ENCODE data around the gene LYRM7.

The LYRM7 gene

DNA sequence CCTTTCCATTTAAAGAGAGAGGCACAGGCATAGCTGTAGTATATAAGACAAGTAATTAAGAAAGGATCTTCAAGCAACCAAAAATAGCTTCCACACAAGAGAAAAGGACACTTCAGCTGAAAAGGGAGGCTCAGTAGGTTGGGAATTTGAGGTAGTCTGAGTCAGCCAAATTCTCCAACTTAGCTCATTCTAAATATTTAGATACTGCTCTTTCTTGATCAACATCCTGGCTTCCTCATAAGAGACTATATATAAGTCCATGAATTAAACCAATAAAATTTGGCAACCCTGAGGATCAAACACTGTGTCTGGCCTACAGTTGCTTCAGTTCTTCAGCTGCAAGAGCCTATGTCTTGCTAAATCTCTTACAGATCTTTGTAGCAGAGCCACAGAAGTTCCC lies 23.5 kb upstream of the LYRM7 start:
- H3K36me3 ChIP-seq, result no peaks in the 10 kb centered on the region
- no peak overlapping the region for H3K4me3 ChIP-seq (ENCODE audit: low read depth, low read length)
- DNase-seq, result no peak
- TF ChIP-seq, protein P1, sequence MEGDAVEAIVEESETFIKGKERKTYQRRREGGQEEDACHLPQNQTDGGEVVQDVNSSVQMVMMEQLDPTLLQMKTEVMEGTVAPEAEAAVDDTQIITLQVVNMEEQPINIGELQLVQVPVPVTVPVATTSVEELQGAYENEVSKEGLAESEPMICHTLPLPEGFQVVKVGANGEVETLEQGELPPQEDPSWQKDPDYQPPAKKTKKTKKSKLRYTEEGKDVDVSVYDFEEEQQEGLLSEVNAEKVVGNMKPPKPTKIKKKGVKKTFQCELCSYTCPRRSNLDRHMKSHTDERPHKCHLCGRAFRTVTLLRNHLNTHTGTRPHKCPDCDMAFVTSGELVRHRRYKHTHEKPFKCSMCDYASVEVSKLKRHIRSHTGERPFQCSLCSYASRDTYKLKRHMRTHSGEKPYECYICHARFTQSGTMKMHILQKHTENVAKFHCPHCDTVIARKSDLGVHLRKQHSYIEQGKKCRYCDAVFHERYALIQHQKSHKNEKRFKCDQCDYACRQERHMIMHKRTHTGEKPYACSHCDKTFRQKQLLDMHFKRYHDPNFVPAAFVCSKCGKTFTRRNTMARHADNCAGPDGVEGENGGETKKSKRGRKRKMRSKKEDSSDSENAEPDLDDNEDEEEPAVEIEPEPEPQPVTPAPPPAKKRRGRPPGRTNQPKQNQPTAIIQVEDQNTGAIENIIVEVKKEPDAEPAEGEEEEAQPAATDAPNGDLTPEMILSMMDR (IDR thresholded peaks at IDR 0.05; ENCODE audit: low read depth, low read length), result no peak
- no peaks in the 10 kb centered on the region for H3K27me3 ChIP-seq (ENCODE audit: insufficient read depth, low read depth, severe bottlenecking)
- H3K27ac ChIP-seq, result no peak overlapping the region
- no peaks in the 10 kb centered on the region for H3K9me3 ChIP-seq (ENCODE audit: severe bottlenecking)

DNA sequence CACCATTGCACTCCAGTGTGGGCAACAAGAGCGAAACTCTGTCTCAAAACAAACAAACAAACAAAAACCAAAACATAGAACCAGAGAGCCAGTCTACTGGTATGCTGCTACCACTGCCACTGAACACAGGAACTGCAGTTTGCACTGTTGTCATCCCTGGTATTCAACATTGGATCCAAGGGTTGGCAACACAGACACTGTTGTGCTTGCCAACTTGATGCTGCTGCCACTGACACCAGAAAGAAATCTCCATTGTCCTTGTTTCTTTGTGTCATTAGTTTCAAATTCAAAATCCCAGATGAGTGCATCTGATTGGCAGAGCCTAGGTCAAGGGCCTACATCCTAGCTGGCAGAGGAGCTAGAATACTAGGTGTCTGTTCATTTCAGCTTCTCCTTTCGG lies 21.9 kb upstream of the LYRM7 start:
- TF ChIP-seq, protein P1 (IDR thresholded peaks at IDR 0.05; ENCODE audit: low read depth, low read length), result no peak
- Histone ChIP-seq H3K27me3 (ENCODE audit: insufficient read depth, low read depth, severe bottlenecking) (no peaks in the 10 kb centered on the region), H3K27ac (no peak overlapping the region), H3K9me3 (ENCODE audit: severe bottlenecking) (no peaks in the 10 kb centered on the region), H3K4me3 (ENCODE audit: low read depth, low read length) (no peak overlapping the region), H3K36me3 (no peaks in the 10 kb centered on the region)
- no peak for DNase-seq

DNA sequence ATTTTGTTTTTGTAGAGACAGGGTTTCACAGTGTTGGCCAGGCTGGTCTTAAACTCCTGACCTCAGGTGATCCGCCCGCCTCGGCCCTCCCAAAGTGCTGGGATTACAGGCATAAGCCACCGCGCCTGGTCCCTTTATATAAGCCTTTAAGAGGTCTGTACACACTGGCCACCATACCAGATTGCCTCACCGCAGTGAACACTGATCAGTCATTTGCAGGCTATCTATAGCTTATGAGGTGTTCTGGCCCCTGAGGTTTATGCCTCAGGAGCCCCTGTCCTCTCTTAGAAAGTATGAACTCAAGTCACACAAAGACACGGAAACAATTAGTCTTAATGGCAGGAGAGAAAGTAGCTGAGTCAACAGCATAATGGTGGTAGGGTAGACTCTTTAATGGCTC lies 20.3 kb upstream of the LYRM7 start:
- DNase-seq, result peak; percentile 88
- no peaks in the 10 kb centered on the region for H3K36me3 ChIP-seq
- no peak overlapping the region for H3K27ac ChIP-seq
- H3K4me3 ChIP-seq (ENCODE audit: low read depth, low read length), result no peak overlapping the region
- H3K9me3 ChIP-seq (ENCODE audit: severe bottlenecking), result no peaks in the 10 kb centered on the region
- no peaks in the 10 kb centered on the region for H3K27me3 ChIP-seq (ENCODE audit: insufficient read depth, low read depth, severe bottlenecking)
- TF ChIP-seq, protein P1 (IDR thresholded peaks at IDR 0.05; ENCODE audit: low read depth, low read length), result no peak

DNA sequence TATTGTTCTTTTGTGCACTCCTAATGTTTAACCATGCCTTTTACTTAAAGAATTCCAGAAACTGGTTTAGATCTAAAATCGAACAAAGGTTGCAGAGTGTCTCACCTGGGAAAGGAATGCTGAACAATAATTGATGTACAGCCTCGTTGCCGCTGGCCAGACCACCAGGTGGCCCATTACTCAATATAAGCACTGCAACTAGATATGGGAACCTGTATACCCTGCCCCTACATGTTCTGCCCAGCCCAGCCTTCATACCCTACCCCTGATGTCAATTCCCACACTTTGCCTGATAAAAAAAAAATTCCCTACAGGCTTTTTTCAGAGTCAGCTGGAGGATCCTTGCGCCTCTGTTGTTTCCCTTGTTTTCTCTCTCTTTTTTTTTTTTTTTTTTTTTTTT lies 19.5 kb upstream of the LYRM7 start:
- no peaks in the 10 kb centered on the region for H3K27me3 ChIP-seq (ENCODE audit: insufficient read depth, low read depth, severe bottlenecking)
- H3K36me3 ChIP-seq, result no peaks in the 10 kb centered on the region
- no peak overlapping the region for H3K27ac ChIP-seq
- H3K9me3 ChIP-seq (ENCODE audit: severe bottlenecking), result no peaks in the 10 kb centered on the region
- DNase-seq, result no peak
- TF ChIP-seq, protein P1 (IDR thresholded peaks at IDR 0.05; ENCODE audit: low read depth, low read length), result no peak
- no peak overlapping the region for H3K4me3 ChIP-seq (ENCODE audit: low read depth, low read length)

DNA sequence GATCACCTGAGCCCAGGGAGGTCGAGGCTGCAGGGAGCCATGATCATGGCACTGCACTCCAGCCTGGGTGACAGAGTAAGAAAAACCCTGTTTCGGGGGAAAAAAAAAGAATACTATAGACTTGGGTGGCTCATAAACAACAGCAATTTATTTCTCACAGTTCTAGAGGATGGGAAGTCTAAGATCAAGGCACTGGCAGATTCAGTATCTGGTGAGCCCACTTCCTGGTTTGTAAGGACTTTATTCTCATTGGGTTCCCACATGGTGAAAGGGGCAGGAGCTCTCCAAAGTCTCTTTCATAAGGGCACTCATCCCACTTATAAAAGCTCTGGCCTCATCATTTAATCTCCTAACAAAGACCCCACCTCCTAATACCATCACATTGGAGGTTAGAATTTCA lies 14.4 kb upstream of the LYRM7 start:
- DNase-seq, result no peak
- TF ChIP-seq, protein P1 (IDR thresholded peaks at IDR 0.05; ENCODE audit: low read depth, low read length), result no peak
- no peaks in the 10 kb centered on the region for H3K9me3 ChIP-seq (ENCODE audit: severe bottlenecking)
- no peaks in the 10 kb centered on the region for H3K27me3 ChIP-seq (ENCODE audit: insufficient read depth, low read depth, severe bottlenecking)
- H3K36me3 ChIP-seq, result peaks cover 35% of the 10 kb centered on the region
- H3K4me3 ChIP-seq (ENCODE audit: low read depth, low read length), result no peak overlapping the region
- H3K27ac ChIP-seq, result no peak overlapping the region

DNA sequence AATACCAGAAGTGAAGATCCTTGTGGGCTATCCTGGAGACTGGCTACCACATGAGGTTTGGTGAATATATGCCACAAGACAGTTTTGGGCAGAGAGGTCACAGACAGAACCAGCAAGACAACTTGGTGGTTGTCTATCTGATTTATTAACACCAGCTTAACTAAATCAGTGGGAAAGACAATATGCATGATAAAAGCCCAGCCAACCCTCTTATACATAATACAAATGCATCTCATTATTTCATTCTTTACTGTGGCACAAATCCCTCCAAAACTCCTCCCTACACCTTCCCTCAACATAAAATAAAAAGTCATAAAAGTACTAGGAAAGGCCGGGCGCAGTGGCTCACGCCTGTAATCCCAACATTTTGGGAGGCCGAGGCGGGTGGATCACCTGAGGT lies 13.8 kb upstream of the LYRM7 start:
- no peaks in the 10 kb centered on the region for H3K27me3 ChIP-seq (ENCODE audit: insufficient read depth, low read depth, severe bottlenecking)
- no peak for DNase-seq
- peaks cover 40% of the 10 kb centered on the region for H3K36me3 ChIP-seq
- H3K27ac ChIP-seq, result no peak overlapping the region
- no peak overlapping the region for H3K4me3 ChIP-seq (ENCODE audit: low read depth, low read length)
- no peaks in the 10 kb centered on the region for H3K9me3 ChIP-seq (ENCODE audit: severe bottlenecking)
- TF ChIP-seq, protein P1 (IDR thresholded peaks at IDR 0.05; ENCODE audit: low read depth, low read length), result no peak
